CD4-positive, alpha-beta T cell (primary cell): ENCODE measurements around the gene PEAK3. TPM values are rescaled to one million over a fixed set of nuclear protein-coding genes. Genes with fewer than 3 reads are reported as not detected.

ENCODE experiments used
- ATAC-seq: fragments of 200-7000 bp; cut with Tn5 transposase; one replicate; pipeline ENCODE4 v1.10.0; 2022; ENCODE audit warnings: mild to moderate bottlenecking; ENCODE audit not compliant: poor library complexity
- CTCF ChIA-PET: fragments of 350-600 bp; sonication (Branson Sonifier 250); formaldehyde crosslinking; loops from one replicate; lab custom pipeline; 2021; ENCODE audit warnings: antibody characterized with exemption, inconsistent platforms; lab: Charles Lee
- POLR2A ChIA-PET: fragments of 350-600 bp; sonication (Branson Sonifier 250); formaldehyde crosslinking; loops from one replicate; lab custom pipeline; 2021; ENCODE audit warnings: antibody characterized with exemption, inconsistent platforms; lab: Charles Lee
- DNase-seq, 14 experiments: peaks; one replicate each; pipeline ENCODE4 v3.0.0-alpha.2; 2013 to 2020; ENCODE audit warnings: mixed read lengths in 2 of 14
- H3K27ac ChIP-seq, 2 donors: one replicate each; pipeline versions ENCODE4 v1.5.1 to v1.7.0; 2013; ENCODE audit warnings: low read length in 2 of 2, low read depth in 1 of 2, mild to moderate bottlenecking in 1 of 2
- H3K27me3 ChIP-seq, 2 experiments: 1 replicate in 1 of 2; 2 replicates in 1 of 2; pipeline versions ENCODE4 v1.6.1 to v1.7.0; 2013; ENCODE audit warnings: low read length in 2 of 2, control low read depth in 1 of 2, mild to moderate bottlenecking in 1 of 2, moderate library complexity in 1 of 2; ENCODE audit not compliant: insufficient read depth in 2 of 2, control insufficient read depth in 1 of 2
- H3K36me3 ChIP-seq: one replicate; pipeline ENCODE4 v1.6.1; 2013; ENCODE audit warnings: low read length, control low read depth; ENCODE audit not compliant: insufficient read depth
- H3K4me1 ChIP-seq: one replicate; pipeline ENCODE4 v1.6.1; 2013; ENCODE audit warnings: low read length, control low read depth; ENCODE audit not compliant: insufficient read depth
- H3K4me3 ChIP-seq: one replicate; pipeline ENCODE4 v1.5.1; 2013; ENCODE audit warnings: mild to moderate bottlenecking, low read length, moderate library complexity
- H3K9me3 ChIP-seq, 2 experiments: 1 replicate in 1 of 2; 2 replicates in 1 of 2; pipeline versions ENCODE4 v1.6.1 to v1.7.0; 2013; ENCODE audit warnings: low read length in 2 of 2, mild to moderate bottlenecking in 2 of 2, control low read depth in 1 of 2, moderate library complexity in 1 of 2; ENCODE audit not compliant: control insufficient read depth in 1 of 2, insufficient read depth in 1 of 2
- H3K27ac Mint-ChIP-seq: one replicate; pipeline ENCODE4 v1.8.0; 2020; ENCODE audit warnings: mixed read lengths
- H3K27me3 Mint-ChIP-seq: one replicate; pipeline ENCODE4 v1.8.0; 2021; ENCODE audit warnings: mixed read lengths
- H3K36me3 Mint-ChIP-seq: one replicate; pipeline ENCODE4 v1.8.0; 2021; ENCODE audit warnings: low read depth, mixed read lengths
- H3K4me1 Mint-ChIP-seq: one replicate; pipeline ENCODE4 v1.8.0; 2021; ENCODE audit warnings: low read depth, mixed read lengths
- H3K4me3 Mint-ChIP-seq: one replicate; pipeline ENCODE4 v1.8.0; 2020; ENCODE audit warnings: mild to moderate bottlenecking, mixed read lengths
- H3K9me3 Mint-ChIP-seq: one replicate; pipeline ENCODE4 v1.8.0; 2020; ENCODE audit warnings: mixed read lengths
- intact Hi-C, 2 experiments: fragments of 100-400 bp; cut with DNase I in 1 of 2; cut with micrococcal nuclease in 1 of 2; formaldehyde crosslinking; loops; one replicate each; pipeline versions ENCODE4 v1.15.1 to v1.9.0; 2023 to 2025; cut with DNase I, micrococcal nuclease
- total RNA-seq, 174 experiments: library from RNA in 2 of 174; stranded (reverse) in 2 of 174; gene quantifications; one replicate each; pipeline ENCODE4 v1.2.3 and lab custom pipeline; 2021 to 2026
- TF ChIP-seq, protein P1 (sequence below): fragments of 200-600 bp; IDR thresholded peaks from one replicate; pipeline ENCODE4 v1.8.0; 2022; ENCODE audit warnings: antibody characterized with exemption, mild to moderate bottlenecking

PEAK3 gene
- total RNA-seq, 2 experiments from 2014 or later = not detected

DNA sequence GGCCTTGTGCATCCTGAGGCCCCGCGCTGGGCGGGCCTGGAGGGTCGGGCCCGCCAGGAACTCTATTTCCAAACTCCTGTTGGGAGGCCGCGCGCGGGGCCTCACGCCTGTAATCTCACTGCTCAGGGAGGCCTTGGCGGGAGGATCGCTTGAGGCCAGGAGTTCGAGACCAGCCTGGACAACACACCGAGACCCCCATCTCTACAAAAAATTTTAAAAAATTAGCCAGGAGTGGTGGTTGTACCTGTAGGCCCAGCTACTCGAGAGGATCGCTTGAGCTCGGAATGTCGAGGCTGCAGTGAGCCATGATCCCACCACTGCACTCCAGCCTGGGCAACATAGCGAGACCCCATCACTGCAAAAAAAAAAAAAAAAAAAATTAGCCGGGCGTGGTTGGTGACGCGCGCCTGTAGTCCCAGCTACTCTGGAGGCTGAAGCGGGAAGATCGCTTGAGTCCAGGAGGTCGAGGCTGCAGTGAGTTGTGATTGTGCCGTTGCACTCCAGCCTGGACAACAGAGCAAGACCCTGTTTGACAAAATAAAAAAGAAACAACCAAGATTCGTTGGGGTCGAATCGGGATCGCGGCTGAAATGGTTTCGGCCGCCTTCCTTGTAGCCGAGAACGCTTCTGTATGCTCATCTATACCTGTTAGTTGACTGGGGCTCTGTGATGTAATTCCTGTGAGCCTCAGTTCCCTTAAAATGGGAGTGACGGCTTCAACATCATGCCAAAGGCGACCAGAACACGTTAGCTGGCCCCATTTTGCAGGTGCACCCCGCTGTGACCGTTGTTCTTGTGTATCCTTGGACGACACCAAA lies 44.7 kb downstream of the PEAK3 start:
- TF ChIP-seq, protein P1, sequence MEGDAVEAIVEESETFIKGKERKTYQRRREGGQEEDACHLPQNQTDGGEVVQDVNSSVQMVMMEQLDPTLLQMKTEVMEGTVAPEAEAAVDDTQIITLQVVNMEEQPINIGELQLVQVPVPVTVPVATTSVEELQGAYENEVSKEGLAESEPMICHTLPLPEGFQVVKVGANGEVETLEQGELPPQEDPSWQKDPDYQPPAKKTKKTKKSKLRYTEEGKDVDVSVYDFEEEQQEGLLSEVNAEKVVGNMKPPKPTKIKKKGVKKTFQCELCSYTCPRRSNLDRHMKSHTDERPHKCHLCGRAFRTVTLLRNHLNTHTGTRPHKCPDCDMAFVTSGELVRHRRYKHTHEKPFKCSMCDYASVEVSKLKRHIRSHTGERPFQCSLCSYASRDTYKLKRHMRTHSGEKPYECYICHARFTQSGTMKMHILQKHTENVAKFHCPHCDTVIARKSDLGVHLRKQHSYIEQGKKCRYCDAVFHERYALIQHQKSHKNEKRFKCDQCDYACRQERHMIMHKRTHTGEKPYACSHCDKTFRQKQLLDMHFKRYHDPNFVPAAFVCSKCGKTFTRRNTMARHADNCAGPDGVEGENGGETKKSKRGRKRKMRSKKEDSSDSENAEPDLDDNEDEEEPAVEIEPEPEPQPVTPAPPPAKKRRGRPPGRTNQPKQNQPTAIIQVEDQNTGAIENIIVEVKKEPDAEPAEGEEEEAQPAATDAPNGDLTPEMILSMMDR = no peak
- intact Hi-C loops = loop anchor here (2.0 to 10.0 kb wide), 7 partner anchors 16 to 378 kb away; partner anchors contain the start of genes BTBD2 (in 1 of the 2) and LMNB2 (in 1 of the 2)
- H3K9me3 Mint-ChIP-seq = no peaks in the 10 kb centered on the region
- peaks cover 86% of the 10 kb centered on the region for H3K4me1 ChIP-seq
- no peaks in the 10 kb centered on the region for H3K27me3 ChIP-seq
- ChIA-PET POLR2A (interaction anchor here (0.6 to 5.3 kb wide), 4 partner anchors 16 to 630 kb away, joined by 3 to 103 read pairs (median 45); no protein-coding TSS in a partner anchor), CTCF (interaction anchor here (0.7 to 3.0 kb wide), 8 partner anchors 14 to 81 kb away, joined by 3 to 16 read pairs (median 3); no protein-coding TSS in a partner anchor)
- H3K9me3 ChIP-seq = no peaks in the 10 kb centered on the region
- peaks cover 36% of the 10 kb centered on the region for H3K36me3 ChIP-seq
- peak overlapping the region; percentile 99 for H3K27ac Mint-ChIP-seq
- peaks cover 4% of the 10 kb centered on the region for H3K27me3 Mint-ChIP-seq
- DNase-seq (no peak), ATAC-seq (no peak)
- peak overlapping the region; percentile 98 to 99 for H3K27ac ChIP-seq
- peaks cover 49% of the 10 kb centered on the region for H3K36me3 Mint-ChIP-seq
- peaks cover 69% of the 10 kb centered on the region for H3K4me1 Mint-ChIP-seq
- H3K4me3 Mint-ChIP-seq = peak overlapping the region; percentile 85
- peak overlapping the region; percentile 80 for H3K4me3 ChIP-seq

DNA sequence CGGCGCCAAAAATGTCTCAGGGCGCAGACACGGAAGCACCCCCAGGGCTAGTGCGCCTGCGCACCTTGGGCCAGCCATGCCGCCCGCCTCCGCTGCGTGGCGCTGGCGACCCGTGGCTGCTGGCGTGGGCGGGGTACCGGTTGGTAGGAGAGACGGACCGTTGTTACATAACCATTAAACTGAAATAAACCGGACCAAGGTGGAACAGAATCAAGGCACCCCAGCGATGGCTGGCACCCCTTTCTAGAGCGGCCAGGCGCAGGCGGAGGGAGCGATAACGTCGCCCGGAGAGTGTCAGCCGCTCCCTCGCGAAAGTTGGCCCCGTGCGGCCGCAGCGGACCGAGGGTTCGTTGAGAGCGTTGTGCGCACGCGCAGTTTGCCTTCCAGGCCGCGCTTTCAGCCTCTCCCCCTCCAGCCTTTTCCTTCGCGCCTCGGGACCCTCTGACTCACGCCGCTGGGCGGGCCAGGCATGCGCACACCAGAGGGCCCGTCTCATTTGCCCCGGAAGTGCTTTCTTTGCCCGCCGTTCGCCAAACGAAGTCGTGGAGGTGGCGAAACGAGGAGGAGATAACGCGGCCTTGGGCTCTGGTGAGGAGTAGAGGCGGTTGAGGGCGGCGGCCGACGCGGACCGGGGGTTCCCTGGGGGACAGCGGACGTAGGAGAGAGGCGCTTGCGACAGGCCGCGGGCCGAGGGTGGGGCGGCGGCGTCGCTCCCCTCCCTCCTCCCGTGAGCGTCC lies 45.5 kb downstream of the PEAK3 start, which contains the start of the genes PLEKHJ1 and SF3A2:
Gene PLEKHJ1 (minus strand): TSS at position 16 of the 737 bp plus-strand sequence. CDS start 81 bp downstream, outside the sequence.
Gene SF3A2 (plus strand): TSS at position 511 of the 737 bp plus-strand sequence. CDS start 6,595 bp downstream, outside the sequence.
- POLR2A ChIA-PET = interaction anchor here (0.6 to 5.3 kb wide), 15 partner anchors 16 to 220 kb away, joined by 3 to 103 read pairs (median 4); partner anchors contain the start of genes AP3D1, LMNB2, LSM7 and SPPL2B
- Mint-ChIP-seq H3K27ac (peak within 1 kb of the TSS; percentile 99), H3K36me3 (peaks cover 44% of the 10 kb centered on the region), H3K4me3 (peak within 1 kb of the TSS; percentile 98), H3K4me1 (peaks cover 63% of the 10 kb centered on the region), H3K9me3 (no peaks in the 10 kb centered on the region), H3K27me3 (peaks cover 4% of the 10 kb centered on the region)
- Histone ChIP-seq H3K4me1 (peaks cover 79% of the 10 kb centered on the region), H3K27ac (peak within 1 kb of the TSS; percentile 98 to 99), H3K27me3 (no peaks in the 10 kb centered on the region), H3K4me3 (peak within 1 kb of the TSS; percentile 80), H3K36me3 (peaks cover 31% of the 10 kb centered on the region), H3K9me3 (no peaks in the 10 kb centered on the region)
- TF ChIP-seq, protein P1 = peak; percentile 99
- intact Hi-C loops = loop anchor here (1.0 to 10.0 kb wide), 15 partner anchors 16 to 378 kb away; partner anchors contain the start of genes AP3D1 (in 2 of the 2), BTBD2 (in 1 of the 2), IZUMO4 (in 1 of the 2) and LMNB2 (in 1 of the 2)
- ATAC-seq = peak; percentile 81
- peak; percentile 94 to 99 (median 98) for DNase-seq
- CTCF ChIA-PET = interaction anchor here (0.7 to 3.2 kb wide), 7 partner anchors 15 to 81 kb away, joined by 3 to 11 read pairs (median 5); no protein-coding TSS in a partner anchor

DNA sequence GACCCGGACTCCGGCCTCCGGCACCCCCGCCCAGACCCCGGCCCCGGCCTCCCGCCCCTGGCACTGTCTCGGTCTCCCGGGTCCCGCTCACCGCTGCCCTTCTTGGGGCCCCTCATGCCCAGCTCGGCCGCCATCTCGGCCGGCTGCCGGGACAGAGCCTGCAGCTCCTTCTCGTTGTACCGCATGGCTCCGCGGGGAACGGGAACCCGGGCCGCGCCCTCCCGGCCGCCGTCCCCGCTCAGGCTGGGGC lies 46.0 kb downstream of the PEAK3 start:
- CTCF ChIA-PET = interaction anchor here (0.7 to 3.2 kb wide), 5 partner anchors 24 to 80 kb away, joined by 4 to 11 read pairs (median 6); no protein-coding TSS in a partner anchor
- H3K27me3 Mint-ChIP-seq = peaks cover 4% of the 10 kb centered on the region

More for the DNA sequence above, 46.0 kb downstream of the PEAK3 start:
- TF ChIP-seq, protein P1 = no peak
- H3K9me3 Mint-ChIP-seq = no peaks in the 10 kb centered on the region
- H3K27ac ChIP-seq = peak overlapping the region in 1 of 2 donors; percentile 98
- intact Hi-C loops = loop anchor here (1.0 to 10.0 kb wide), 15 partner anchors 17 to 379 kb away; partner anchors contain the start of genes AP3D1 (in 2 of the 2), BTBD2 (in 1 of the 2), IZUMO4 (in 1 of the 2) and LMNB2 (in 1 of the 2)
- H3K4me3 Mint-ChIP-seq = peak overlapping the region; percentile 98
- H3K4me1 ChIP-seq = peaks cover 74% of the 10 kb centered on the region
- H3K9me3 ChIP-seq = no peaks in the 10 kb centered on the region
- H3K27me3 ChIP-seq = no peaks in the 10 kb centered on the region
- peaks cover 39% of the 10 kb centered on the region for H3K36me3 Mint-ChIP-seq
- no peak for DNase-seq
- POLR2A ChIA-PET = interaction anchor here (0.6 to 1.3 kb wide), 14 partner anchors 17 to 221 kb away, joined by 3 to 5 read pairs (median 3); partner anchors contain the start of genes AP3D1, LMNB2, LSM7 and SPPL2B
- ATAC-seq = no peak
- H3K36me3 ChIP-seq = peaks cover 27% of the 10 kb centered on the region
- H3K27ac Mint-ChIP-seq = peak overlapping the region; percentile 99
- H3K4me1 Mint-ChIP-seq = peaks cover 58% of the 10 kb centered on the region
- peak overlapping the region; percentile 80 for H3K4me3 ChIP-seq
